Measurements from ENCODE around the gene USH2A.

USH2A gene

DNA sequence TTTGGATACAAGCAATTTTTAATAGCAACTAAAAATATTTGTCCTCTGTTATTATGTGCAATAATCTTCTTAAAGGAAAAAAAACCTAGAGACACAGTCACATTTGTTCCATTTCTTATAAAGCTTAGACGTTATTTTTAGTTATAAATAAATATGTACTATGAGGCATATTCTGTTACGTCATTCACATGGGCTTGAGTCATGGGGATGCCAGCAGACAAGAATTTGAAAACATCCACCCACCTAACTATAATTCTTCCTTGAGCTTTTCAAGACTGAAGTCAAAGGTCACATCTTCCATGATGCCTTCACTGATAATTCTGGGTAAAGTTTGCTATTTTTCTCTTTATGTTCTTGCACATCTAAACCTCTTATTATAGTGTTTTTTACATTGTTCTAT lies 587.3 kb downstream of the USH2A start:
- no peak for DNase-seq

DNA sequence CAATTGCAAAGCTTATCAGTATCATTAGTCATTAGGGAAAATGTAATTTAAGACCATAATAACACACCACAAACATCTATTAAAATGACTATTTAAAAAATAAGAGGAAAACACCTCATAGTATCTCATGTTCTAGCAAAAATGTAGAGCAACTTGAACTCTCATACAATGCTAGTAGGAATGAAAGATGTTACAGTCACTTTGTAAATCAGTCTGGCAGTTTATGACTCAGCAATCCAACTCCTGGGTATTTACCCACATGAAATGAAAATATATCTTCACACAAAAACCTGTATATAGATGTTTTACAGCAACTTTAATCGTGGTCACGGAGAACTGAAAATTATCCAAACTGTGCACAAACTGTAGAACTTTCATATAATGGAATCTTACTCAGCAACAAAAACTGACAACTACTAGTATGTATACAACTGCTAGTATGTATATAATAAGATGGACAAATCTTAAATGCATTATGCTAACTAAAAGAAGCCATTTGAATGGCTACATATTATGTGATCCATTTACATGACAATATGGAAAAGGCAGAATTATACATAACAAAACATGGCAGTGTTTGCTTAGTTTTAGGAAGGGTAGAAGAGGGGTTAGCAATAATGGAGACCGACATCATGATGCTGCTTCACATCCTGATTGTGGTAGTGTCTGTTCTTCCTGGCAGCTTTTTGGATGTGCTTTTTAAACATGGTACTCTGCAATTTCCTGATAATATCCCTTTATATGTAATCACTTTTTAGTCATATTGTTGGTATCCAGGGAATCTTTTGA lies 589.1 kb downstream of the USH2A start:
- DNase-seq = no peak

- DNase-seq = no peak
These were observed 592.9 kb downstream of the USH2A start for GRCh38 chr1:215830226-215830810.

- no peak for DNase-seq
These were observed 598.2 kb downstream of the USH2A start for GRCh38 chr1:215825056-215825455.

GRCh38 chr1:215824245-215824644 lies 599.0 kb downstream of the USH2A start:
- peak; percentile 2 for DNase-seq

DNA sequence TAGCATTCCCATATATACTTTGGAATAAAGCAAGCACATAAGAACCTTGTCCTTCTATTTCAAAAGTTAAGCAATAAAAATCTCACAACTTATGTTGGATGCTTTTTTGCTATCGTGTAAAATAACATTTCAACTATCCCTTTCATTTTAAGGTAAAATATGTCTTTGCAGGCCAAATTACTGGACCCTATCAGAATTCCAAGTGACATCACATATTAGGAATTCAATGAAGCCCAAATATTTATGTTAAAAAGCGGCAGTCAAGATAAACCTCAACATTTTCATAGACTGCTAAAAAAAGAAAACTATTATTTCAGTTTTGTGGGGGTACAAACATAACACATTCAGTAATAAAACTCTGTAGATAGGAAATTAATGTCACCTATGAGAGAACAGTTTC lies 604.1 kb downstream of the USH2A start:
- no peak for DNase-seq

DNA sequence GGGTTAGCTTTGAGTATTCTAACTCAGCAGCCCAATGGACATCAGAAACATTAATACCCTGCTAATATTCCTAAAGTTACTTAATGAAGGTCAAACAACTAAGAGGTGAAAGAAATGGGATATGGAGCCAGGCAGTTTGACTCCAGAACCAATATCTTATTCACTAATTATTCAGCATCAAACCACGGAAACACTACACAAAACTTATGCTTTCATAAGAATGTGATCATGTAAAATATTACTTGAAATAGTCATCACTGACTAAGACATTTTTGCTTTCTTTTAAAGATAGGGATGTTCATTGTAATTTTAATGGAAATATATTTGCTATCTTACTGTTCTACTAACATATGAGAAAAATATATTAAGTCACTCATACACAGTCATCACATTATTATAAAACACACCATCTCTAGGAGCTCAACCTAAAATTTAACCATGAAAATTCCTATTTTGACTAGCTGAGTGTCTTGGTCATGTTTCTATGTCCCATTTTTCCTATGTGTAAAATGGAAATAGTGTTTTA lies 615.3 kb downstream of the USH2A start:
- DNase-seq = no peak

- DNase-seq = no peak
These were observed 616.0 kb downstream of the USH2A start for GRCh38 chr1:215807218-215807617.

DNA sequence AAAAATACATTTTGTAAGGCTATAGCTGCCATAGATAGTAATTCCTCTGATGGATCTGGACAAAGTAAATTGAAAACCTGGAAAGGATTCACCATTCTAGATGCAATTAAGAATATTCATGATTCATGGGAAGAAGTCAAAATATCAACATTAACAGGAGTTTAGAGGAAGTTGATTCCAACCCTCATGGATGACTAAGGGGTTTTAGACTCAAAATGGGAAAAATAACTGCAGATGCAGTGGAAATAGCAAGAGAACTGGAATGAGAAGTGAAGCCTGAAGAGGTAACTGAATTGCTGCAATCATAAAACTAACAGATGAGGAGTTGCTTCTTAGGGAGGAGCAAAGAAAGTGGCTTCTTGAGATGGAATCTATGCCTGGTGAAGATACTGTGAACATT lies 625.4 kb downstream of the USH2A start:
- DNase-seq = no peak

DNA sequence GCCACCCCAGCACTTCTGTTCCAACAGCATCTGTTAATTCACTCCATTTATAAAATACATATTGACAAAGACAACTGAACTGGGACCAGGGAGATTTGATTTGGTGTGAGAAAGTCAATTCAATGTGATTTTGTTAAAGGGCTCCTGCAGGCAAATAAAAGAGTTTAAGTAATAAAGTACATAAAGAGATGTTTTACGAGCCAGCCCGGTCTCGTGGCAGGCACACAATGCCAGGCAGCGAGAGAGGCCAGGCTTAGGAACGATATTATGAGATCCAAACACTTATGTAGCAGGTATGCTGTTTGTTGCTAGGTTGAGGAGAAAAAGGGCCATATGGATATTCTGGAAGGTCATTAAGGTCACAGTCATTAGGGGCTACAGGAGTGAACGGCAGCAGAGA lies 629.1 kb downstream of the USH2A start:
- DNase-seq = no peak

GRCh38 chr1:215793180-215793579 lies 630.1 kb downstream of the USH2A start:
- DNase-seq = no peak

DNA sequence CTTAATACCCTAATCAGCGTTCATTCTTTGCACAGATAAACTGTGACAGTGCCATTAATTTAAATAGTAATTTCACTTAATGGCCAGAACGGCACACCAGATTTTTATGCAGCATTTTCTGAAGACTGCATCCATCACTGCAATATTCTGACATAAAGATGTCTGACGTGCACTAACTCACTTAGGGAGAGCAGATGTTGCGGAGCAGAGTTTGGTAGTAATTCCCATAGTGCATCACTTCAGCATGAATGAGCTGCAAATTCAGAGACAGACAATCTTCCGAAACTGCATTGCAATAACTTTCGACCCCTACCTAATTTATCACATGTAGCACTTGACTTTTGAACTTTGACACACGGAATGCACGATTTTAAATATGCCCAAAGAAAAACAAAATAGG lies 630.8 kb downstream of the USH2A start:
- DNase-seq = no peak

DNA sequence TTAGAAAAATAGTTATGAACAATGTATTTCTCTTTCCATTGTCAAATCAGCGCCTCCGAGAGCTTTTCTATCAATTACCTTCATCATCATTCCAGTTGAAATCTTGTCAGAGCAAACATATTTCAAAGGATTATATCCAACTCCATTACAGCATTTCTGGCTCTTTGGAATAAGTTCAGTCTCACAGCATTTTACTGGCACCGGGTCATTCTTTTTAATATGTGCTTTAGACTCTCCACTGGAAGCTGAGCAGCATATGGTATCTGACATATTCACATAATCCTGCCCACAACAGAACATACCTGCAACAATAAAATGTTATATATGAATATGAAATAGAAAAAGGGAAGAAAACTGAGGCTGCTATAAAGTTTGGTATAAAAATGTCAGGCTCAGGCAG lies 633.3 kb downstream of the USH2A start:
- DNase-seq = no peak

DNA sequence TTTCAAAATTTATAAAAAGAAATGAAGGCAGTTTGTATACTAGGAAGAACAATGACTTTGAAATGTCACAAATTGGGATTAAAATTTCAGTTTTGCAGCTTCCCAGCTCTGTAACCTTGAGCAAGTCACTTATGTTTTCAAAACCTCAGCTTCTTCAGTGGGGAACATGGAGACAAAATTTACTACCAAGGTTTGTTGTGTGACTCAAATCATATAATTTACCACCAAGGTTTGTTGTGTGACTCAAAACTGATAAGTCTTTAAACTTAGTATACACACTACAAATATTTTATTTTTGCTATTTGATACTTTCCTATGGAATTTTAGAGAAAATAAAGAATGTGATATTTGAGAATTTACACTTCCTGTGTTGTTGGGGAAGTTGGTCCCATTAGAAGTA lies 636.3 kb downstream of the USH2A start:
- no peak for DNase-seq

- DNase-seq = no peak
These were observed 642.6 kb downstream of the USH2A start for GRCh38 chr1:215780641-215781040.

DNA sequence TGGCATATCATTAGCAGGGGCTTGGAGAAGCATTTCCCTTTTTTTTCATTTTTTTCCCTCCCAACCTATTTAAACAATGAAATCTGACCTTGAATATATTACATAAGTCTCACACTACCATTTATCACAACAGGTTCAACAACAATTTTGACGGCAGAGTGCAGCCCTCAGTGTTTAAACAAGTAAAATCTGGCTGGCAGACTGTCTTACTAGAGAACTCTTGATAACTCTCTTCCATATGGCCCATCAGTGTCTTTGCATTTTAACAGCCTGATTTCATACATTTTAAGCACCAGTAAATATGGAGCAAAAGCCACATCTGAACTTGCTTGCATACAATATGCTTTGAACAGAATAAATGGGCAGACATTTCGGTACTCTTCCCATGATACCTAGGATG lies 643.1 kb downstream of the USH2A start:
- DNase-seq = peak; percentile 76

GRCh38 chr1:215779729-215780128 lies 643.5 kb downstream of the USH2A start:
- DNase-seq = peak; percentile 82

DNA sequence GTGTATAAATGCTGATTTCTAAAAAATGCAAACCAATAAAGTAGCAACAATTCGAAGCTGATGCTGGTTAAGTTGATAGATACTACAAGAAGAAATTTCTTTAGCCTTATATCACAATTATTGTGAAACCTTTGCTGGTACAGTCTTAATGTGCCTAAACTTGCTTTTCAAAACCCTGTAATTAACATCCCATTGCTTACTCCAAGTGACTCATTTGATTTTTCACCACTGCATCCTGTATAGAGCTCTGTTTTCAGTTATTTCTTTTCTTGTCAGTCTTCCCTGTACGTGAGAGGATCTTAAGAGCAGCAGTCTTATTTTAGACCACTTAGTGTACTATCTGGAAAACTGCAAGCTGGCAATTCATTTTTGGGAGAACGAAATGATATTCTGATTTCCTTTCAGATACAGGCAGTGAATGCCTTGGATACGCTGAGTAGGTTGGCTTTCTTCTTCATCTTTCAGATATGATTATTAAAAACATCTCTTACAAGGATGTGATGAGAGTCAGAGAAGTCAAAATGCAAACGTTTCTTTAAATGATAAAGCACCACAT lies 645.8 kb downstream of the USH2A start:
- DNase-seq = no peak

- DNase-seq = peak; percentile 92
These were observed 646.9 kb downstream of the USH2A start for GRCh38 chr1:215776336-215776735.

DNA sequence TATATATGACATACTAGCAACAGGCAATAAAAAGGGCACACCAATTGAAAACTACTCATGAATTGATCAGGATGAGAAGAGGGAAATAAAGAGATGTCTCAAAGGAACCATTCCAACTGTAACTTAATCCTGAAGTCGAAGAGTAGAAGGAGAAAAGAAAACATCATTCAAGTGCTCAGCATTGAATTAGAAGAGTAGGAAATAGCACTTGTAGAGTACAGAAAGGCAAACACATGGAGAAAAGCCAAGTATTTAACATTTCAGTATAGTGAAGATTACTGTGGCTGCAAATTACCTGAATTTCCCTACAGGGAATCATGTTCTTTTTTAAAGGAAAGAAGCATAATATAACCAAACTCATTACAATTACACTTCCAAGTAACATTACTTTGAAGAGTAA lies 651.1 kb downstream of the USH2A start:
- no peak for DNase-seq

DNA sequence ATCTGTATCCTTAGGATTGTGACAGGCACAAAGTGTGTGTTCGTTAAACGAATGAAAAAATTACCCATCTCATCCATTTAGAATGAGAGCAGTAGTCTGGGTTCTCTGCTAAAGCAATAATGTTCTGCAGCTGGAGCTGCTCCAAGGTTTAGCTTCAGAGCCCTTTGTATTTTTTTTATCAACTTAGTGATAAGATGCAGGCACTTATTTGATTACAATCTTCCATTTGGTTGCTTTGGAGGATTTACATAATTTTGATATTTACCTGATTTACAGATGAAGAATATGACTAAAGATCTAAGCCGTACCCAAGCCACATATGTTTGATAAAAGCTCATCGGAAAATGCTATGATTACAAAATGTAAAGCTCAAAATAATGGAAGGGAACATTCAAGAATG lies 654.9 kb downstream of the USH2A start:
- DNase-seq = no peak

GRCh38 chr1:215767761-215768160 lies 655.5 kb downstream of the USH2A start:
- no peak for DNase-seq

DNA sequence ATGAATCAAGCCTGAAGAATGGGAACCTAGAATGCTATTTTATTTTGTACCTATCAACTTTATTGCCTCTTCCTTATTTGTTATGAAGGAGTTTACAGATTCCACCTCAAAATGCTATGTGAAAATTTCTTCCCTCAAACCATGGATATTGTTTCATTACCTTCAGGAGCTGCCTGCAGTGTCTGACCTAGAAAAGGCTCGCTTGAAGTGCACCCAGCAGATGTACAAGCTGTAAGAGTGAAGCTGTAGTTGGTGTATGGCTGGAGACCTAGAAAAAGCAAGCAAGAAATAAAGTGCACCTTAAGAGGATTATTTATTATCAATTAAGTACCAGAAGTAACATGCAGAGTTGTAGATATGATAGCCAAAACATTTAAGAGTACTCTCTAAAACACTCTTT lies 656.7 kb downstream of the USH2A start:
- no peak for DNase-seq

GRCh38 chr1:215765833-215766232 lies 657.4 kb downstream of the USH2A start:
- no peak for DNase-seq

Measured in NCI-H524 treated with DMSO at 0.1 percent for 48 hours (cell line).